Endothelial cell of umbilical vein (primary cell): ENCODE results near the gene FUBP3. TPM values are rescaled to one million over a fixed set of nuclear protein-coding genes. Genes with fewer than 3 reads are reported as not detected.
A peak's percentile ranks its signal among the peaks of the same experiment; 100 is the strongest.

Experiments
- BruUV-seq: library from RNA; stranded (reverse); fragments of 400-500 nt; replicated peaks from 2 replicates; lab custom pipeline; 2021; lab: Mats Ljungman, UMichigan
- CTCF ChIA-PET: fragments of 300-600, 350-600 bp; sonication (Branson Sonifier 250); formaldehyde crosslinking; loops from one replicate; lab custom pipeline; 2021; ENCODE audit warnings: antibody characterized with exemption, inconsistent platforms; lab: Charles Lee
- POLR2A ChIA-PET: fragments of 300-600, 350-600 bp; sonication (Branson Sonifier 250); formaldehyde crosslinking; loops from one replicate; lab custom pipeline; 2021; ENCODE audit warnings: antibody characterized with exemption, inconsistent platforms; lab: Charles Lee
- DNase-seq: peaks from one replicate; pipeline ENCODE4 v3.0.0-alpha.2; 2011; ENCODE audit warnings: low read depth, low spot score
- FAIRE-seq: peaks from 2 replicates; lab custom pipeline; 2011; peaks lifted over from hg19 to GRCh38; lab: Jason Lieb, UNC
- H2AFZ ChIP-seq: 2 replicates; pipeline ENCODE4 v1.6.0; 2012; ENCODE audit warnings: low read depth, low read length, control low read depth, inconsistent platforms
- H3K27ac ChIP-seq: 2 replicates; pipeline ENCODE4 v1.5.1; 2011; ENCODE audit warnings: low read depth, mild to moderate bottlenecking, control low read depth, low read length, moderate library complexity; ENCODE audit not compliant: insufficient read depth
- H3K27me3 ChIP-seq, 2 experiments: 2 replicates each; pipeline versions ENCODE4 v1.6.0 to v1.6.1; 2011; ENCODE audit warnings: low read length in 2 of 2, mixed read lengths in 1 of 2; ENCODE audit not compliant: control insufficient read depth in 2 of 2, insufficient read depth in 2 of 2
- H3K36me3 ChIP-seq, 2 experiments: 2 replicates in 1 of 2; 3 replicates in 1 of 2; pipeline ENCODE4 v1.5.1; 2011; ENCODE audit warnings: low read length in 2 of 2, mild to moderate bottlenecking in 1 of 2, moderate library complexity in 1 of 2; ENCODE audit not compliant: control insufficient read depth in 2 of 2, insufficient read depth in 2 of 2; ENCODE audit errors: extremely low read depth in 1 of 2
- H3K4me1 ChIP-seq: 3 replicates; pipeline ENCODE4 v1.5.1; 2011; ENCODE audit warnings: mild to moderate bottlenecking, low read length; ENCODE audit not compliant: control insufficient read depth, insufficient read depth; ENCODE audit errors: extremely low read depth
- H3K4me2 ChIP-seq: 2 replicates; pipeline ENCODE4 v1.6.1; 2011; ENCODE audit warnings: low read length, control low read depth, mixed read lengths; ENCODE audit not compliant: insufficient read depth
- H3K4me3 ChIP-seq, 3 experiments: fragments of 200-600 bp in 1 of 3; sonication (generic), shearing (Covaris generic) in 1 of 3; replicated peaks in 1 of 3; 2 replicates each; pipeline ENCODE4 v1.5.1; 2011 to 2016; ENCODE audit warnings: control low read depth in 3 of 3, low read length in 3 of 3, mild to moderate bottlenecking in 2 of 3, inconsistent platforms in 1 of 3, low read depth in 1 of 3, moderate library complexity in 1 of 3; ENCODE audit not compliant: insufficient read depth in 1 of 3
- H3K79me2 ChIP-seq: 2 replicates; pipeline ENCODE4 v1.6.0; 2012; ENCODE audit warnings: low read length, inconsistent platforms; ENCODE audit not compliant: control insufficient read depth, insufficient read depth
- H3K9ac ChIP-seq: replicated peaks from 2 replicates; pipeline ENCODE3; 2011; ENCODE audit warnings: low read length, control low read depth; ENCODE audit not compliant: insufficient read depth; ENCODE audit errors: extremely low read depth
- H3K9me1 ChIP-seq: replicated peaks from 3 replicates; pipeline ENCODE4 v1.6.0; 2011; ENCODE audit warnings: mild to moderate bottlenecking, low read length; ENCODE audit not compliant: control insufficient read depth, insufficient read depth; ENCODE audit errors: extremely low read depth
- H3K9me3 ChIP-seq: replicated peaks from 2 replicates; pipeline ENCODE4 v1.5.1; 2012; ENCODE audit warnings: low read length, inconsistent platforms; ENCODE audit not compliant: control insufficient read depth, insufficient read depth
- H4K20me1 ChIP-seq: replicated peaks from 2 replicates; pipeline ENCODE3; 2011; ENCODE audit warnings: mild to moderate bottlenecking, low read length; ENCODE audit not compliant: control insufficient read depth, insufficient read depth; ENCODE audit errors: extremely low read depth
- CTCF ChIP-seq, 2 donors: IDR thresholded peaks; 1 replicate in 1 of 2; 2 replicates in 1 of 2; pipeline ENCODE4 v1.5.1; 2011; ENCODE audit warnings: low read length in 2 of 2, mild to moderate bottlenecking in 2 of 2, moderate library complexity in 2 of 2, control low read depth in 1 of 2, inconsistent platforms in 1 of 2, low read depth in 1 of 2; ENCODE audit not compliant: insufficient read depth in 1 of 2; ENCODE audit errors: extremely low read depth in 1 of 2
- EZH2 ChIP-seq: IDR thresholded peaks from 2 replicates; pipeline ENCODE4 v1.6.1; 2012; ENCODE audit warnings: borderline replicate concordance, low read depth, mild to moderate bottlenecking, moderate library complexity, low read length, inconsistent platforms; ENCODE audit not compliant: severe bottlenecking
- FOS ChIP-seq: IDR thresholded peaks from 2 replicates; pipeline ENCODE4 v1.6.1; 2011; ENCODE audit warnings: mild to moderate bottlenecking, low read length, moderate library complexity, borderline replicate concordance; ENCODE audit not compliant: insufficient read depth
- JUN ChIP-seq: IDR thresholded peaks from 2 replicates; pipeline ENCODE4 v1.6.1; 2011; ENCODE audit warnings: borderline replicate concordance, low read depth; ENCODE audit not compliant: insufficient read length, insufficient read depth
- MYC ChIP-seq: IDR thresholded peaks from one replicate; pipeline ENCODE4 v1.6.1; 2011; ENCODE audit warnings: mild to moderate bottlenecking, low read depth, low read length
- POLR2AphosphoS5 ChIP-seq: IDR thresholded peaks from 2 replicates; pipeline ENCODE4 v1.6.1; 2012; ENCODE audit warnings: low read depth, mild to moderate bottlenecking, control low read depth, low read length, moderate library complexity; ENCODE audit not compliant: insufficient read depth
- dilution Hi-C: fragments of 300-500 bp; cut with MboI; formaldehyde crosslinking; loops from one replicate; pipeline ENCODE4 v1.15.0; 2019; ENCODE audit warnings: low sequenced_read_pairs; ENCODE audit not compliant: extremely low pct_ligation_motif_present
- intact Hi-C: fragments of 100-400 bp; cut with micrococcal nuclease; formaldehyde crosslinking; loops from one replicate; pipeline ENCODE4 v1.10.0; 2022
- polyA plus RNA-seq, 4 experiments: library from polyadenylated mRNA; depleted of rRNA in 3 of 4; stranded (reverse) in 3 of 4; unstranded in 1 of 4; fragments of >200 nt; gene quantifications; 2 replicates each; pipeline versions ENCODE4 v1.2.1 to v1.2.3, GENCODE V29; 2011 to 2012; ENCODE audit warnings: missing spikeins in 1 of 4
- total RNA-seq: library from RNA; stranded (reverse); gene quantifications from 2 replicates; pipeline ENCODE4 v1.2.3, GENCODE V29; 2021

The FUBP3 gene
- total and polyA plus RNA-seq, 2 donors (not counting 3 experiments of a cell fraction or from before 2014, with no cell fraction given), result 19.4 to 50.9 TPM

GRCh38 chr9:130588416-130588815 lies 9.0 kb downstream of the FUBP3 start:
- TF ChIP-seq FOS (no peak), MYC (no peak), CTCF (IDR thresholded peaks at IDR 0.05; ENCODE audit: extremely low read depth in 1 of 2, insufficient read depth in 1 of 2, low read depth in 1 of 2, low read length in 2 of 2) (no peak), EZH2 (no peak), JUN (no peak)
- H3K27me3 ChIP-seq, result no peaks in the 10 kb centered on the region
- CTCF ChIA-PET, result interaction anchor here (0.7 to 1.2 kb wide), 2 partner anchors 12 to 96 kb away, joined by 3 to 5 read pairs; no protein-coding TSS in a partner anchor
- no peak overlapping the region for H3K9ac ChIP-seq
- no TSS peak for BruUV-seq
- intact Hi-C loops (no loop called here), dilution Hi-C loops (no loop called here)
- no peak overlapping the region for H2AFZ ChIP-seq
- H3K27ac ChIP-seq, result no peak overlapping the region
- FAIRE-seq (no peak), DNase-seq (peak; percentile 7)
- no peaks in the 10 kb centered on the region for H3K9me1 ChIP-seq
- H3K79me2 ChIP-seq, result peaks cover 78% of the 10 kb centered on the region
- peaks cover 0 to 2% of the 10 kb centered on the region in 2 experiments for H3K36me3 ChIP-seq
- H4K20me1 ChIP-seq, result peaks cover 2% of the 10 kb centered on the region
- POLR2A ChIA-PET, result no interaction called here
- no peaks in the 10 kb centered on the region for H3K9me3 ChIP-seq
- H3K4me2 ChIP-seq, result no peak overlapping the region
- no peak overlapping the region for H3K4me3 ChIP-seq
- H3K4me1 ChIP-seq, result no peaks in the 10 kb centered on the region

GRCh38 chr9:130589754-130590153 lies 10.4 kb downstream of the FUBP3 start:
- Histone ChIP-seq H3K9me1 (no peaks in the 10 kb centered on the region), H3K9ac (no peak overlapping the region), H4K20me1 (peaks cover 2% of the 10 kb centered on the region), H3K9me3 (no peaks in the 10 kb centered on the region), H3K36me3 (peaks cover 0 to 2% of the 10 kb centered on the region in 2 experiments), H3K27me3 (no peaks in the 10 kb centered on the region), H3K4me3 (no peak overlapping the region), H3K79me2 (peaks cover 71% of the 10 kb centered on the region), H3K27ac (no peak overlapping the region), H3K4me1 (no peaks in the 10 kb centered on the region), H2AFZ (no peak overlapping the region), H3K4me2 (no peak overlapping the region)
- dilution Hi-C loops (no loop called here), intact Hi-C loops (no loop called here)
- TF ChIP-seq POLR2AphosphoS5, result no peak
- TF ChIP-seq FOS, result no peak
- POLR2A ChIA-PET, result no interaction called here
- FAIRE-seq (no peak), DNase-seq (no peak)
- BruUV-seq, result no TSS peak
- CTCF ChIA-PET, result no interaction called here
